PFSK-1 (cell line): ENCODE data around the gene TCF7L1.

Experiments used
- FOXP2 ChIP-seq: optimal IDR thresholded peaks from 2 replicates; pipeline ENCODE3; 2011; ENCODE audit warnings: borderline replicate concordance, control low read depth, inconsistent platforms; ENCODE audit not compliant: insufficient read depth; ENCODE audit errors: extremely low read length, extremely low read depth
- POLR2AphosphoS5 ChIP-seq: IDR thresholded peaks from 2 replicates; pipeline ENCODE4 v1.6.1; 2012; ENCODE audit warnings: low read depth, mild to moderate bottlenecking, control low read depth, low read length, moderate library complexity
- SIN3A ChIP-seq: IDR thresholded peaks from 2 replicates; pipeline ENCODE4 v1.6.1; 2012; ENCODE audit warnings: mild to moderate bottlenecking, low read length, moderate library complexity, borderline replicate concordance; ENCODE audit not compliant: insufficient read depth
- TAF1 ChIP-seq: IDR thresholded peaks from 2 replicates; pipeline ENCODE4 v1.6.1; 2012; ENCODE audit warnings: low read length, control low read depth, borderline replicate concordance; ENCODE audit not compliant: insufficient read depth
- TF ChIP-seq, protein P1 (sequence below), 2 experiments: IDR thresholded peaks; 2 replicates each; pipeline versions ENCODE4 v1.6.1 to v1.8.0; 2011 to 2012; ENCODE audit warnings: low read depth in 2 of 2, low read length in 2 of 2, control low read depth in 1 of 2, inconsistent platforms in 1 of 2, mild to moderate bottlenecking in 1 of 2, moderate library complexity in 1 of 2; ENCODE audit not compliant: insufficient read depth in 1 of 2

GRCh38 chr2:85326406-85327159 lies 193.4 kb downstream of the TCF7L1 start:
- TF ChIP-seq TAF1 (0 out of 2 replicates have a peak, but pooled peaks have one; percentile 46), POLR2AphosphoS5 (0 out of 2 replicates have a peak, but pooled peaks have one; percentile 26), SIN3A (0 out of 2 replicates have a peak, but pooled peaks have one; percentile 29), FOXP2 (no peak)
- TF ChIP-seq, protein P1, sequence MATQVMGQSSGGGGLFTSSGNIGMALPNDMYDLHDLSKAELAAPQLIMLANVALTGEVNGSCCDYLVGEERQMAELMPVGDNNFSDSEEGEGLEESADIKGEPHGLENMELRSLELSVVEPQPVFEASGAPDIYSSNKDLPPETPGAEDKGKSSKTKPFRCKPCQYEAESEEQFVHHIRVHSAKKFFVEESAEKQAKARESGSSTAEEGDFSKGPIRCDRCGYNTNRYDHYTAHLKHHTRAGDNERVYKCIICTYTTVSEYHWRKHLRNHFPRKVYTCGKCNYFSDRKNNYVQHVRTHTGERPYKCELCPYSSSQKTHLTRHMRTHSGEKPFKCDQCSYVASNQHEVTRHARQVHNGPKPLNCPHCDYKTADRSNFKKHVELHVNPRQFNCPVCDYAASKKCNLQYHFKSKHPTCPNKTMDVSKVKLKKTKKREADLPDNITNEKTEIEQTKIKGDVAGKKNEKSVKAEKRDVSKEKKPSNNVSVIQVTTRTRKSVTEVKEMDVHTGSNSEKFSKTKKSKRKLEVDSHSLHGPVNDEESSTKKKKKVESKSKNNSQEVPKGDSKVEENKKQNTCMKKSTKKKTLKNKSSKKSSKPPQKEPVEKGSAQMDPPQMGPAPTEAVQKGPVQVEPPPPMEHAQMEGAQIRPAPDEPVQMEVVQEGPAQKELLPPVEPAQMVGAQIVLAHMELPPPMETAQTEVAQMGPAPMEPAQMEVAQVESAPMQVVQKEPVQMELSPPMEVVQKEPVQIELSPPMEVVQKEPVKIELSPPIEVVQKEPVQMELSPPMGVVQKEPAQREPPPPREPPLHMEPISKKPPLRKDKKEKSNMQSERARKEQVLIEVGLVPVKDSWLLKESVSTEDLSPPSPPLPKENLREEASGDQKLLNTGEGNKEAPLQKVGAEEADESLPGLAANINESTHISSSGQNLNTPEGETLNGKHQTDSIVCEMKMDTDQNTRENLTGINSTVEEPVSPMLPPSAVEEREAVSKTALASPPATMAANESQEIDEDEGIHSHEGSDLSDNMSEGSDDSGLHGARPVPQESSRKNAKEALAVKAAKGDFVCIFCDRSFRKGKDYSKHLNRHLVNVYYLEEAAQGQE (IDR thresholded peaks at IDR 0.05; ENCODE audit: insufficient read depth in 1 of 2, low read depth in 2 of 2, low read length in 2 of 2), result no peak
